ENCODE data around the gene PCNX2.

DNA sequence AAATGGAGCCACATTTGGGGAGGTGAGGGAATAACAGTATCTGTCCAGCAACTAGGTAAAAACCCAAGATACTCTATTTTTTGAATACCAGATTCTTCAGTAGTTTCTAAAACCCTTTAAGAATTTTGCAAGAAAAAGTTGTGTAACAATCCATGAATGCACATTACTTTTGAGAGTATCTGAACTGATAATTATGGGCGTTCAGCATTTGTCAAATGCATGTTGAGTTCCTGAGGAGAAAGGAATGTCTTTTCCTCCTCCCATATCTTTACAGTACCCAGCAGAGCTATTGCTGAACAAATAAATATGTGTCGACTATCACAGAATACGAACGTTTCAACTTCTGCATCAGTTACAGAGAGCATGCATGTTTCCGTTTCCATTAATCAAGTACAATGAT lies 104.5 kb downstream of the PCNX2 start:
- TF ChIP-seq, protein P1, sequence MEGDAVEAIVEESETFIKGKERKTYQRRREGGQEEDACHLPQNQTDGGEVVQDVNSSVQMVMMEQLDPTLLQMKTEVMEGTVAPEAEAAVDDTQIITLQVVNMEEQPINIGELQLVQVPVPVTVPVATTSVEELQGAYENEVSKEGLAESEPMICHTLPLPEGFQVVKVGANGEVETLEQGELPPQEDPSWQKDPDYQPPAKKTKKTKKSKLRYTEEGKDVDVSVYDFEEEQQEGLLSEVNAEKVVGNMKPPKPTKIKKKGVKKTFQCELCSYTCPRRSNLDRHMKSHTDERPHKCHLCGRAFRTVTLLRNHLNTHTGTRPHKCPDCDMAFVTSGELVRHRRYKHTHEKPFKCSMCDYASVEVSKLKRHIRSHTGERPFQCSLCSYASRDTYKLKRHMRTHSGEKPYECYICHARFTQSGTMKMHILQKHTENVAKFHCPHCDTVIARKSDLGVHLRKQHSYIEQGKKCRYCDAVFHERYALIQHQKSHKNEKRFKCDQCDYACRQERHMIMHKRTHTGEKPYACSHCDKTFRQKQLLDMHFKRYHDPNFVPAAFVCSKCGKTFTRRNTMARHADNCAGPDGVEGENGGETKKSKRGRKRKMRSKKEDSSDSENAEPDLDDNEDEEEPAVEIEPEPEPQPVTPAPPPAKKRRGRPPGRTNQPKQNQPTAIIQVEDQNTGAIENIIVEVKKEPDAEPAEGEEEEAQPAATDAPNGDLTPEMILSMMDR (IDR thresholded peaks at IDR 0.05; ENCODE audit: insufficient read depth, low read length, poor library complexity, severe bottlenecking): no peak
- TF ChIP-seq EZH2phosphoT487 (conservative IDR thresholded peaks at IDR 0.05; ENCODE audit: low read length): no peak
